DND-41 (cell line): ENCODE data around the gene SALL1.

Source experiments
- ATAC-seq: fragments of 200-7000 bp; cut with Tn5 transposase; 3 replicates; pipeline ENCODE4 v1.9.1; 2021; ENCODE audit warnings: low read depth; ENCODE audit not compliant: insufficient read depth
- DNase-seq: peaks from one replicate; pipeline ENCODE4 v3.0.0-alpha.2; 2020
- H2AFZ ChIP-seq: 2 replicates; pipeline ENCODE4 v1.6.0; 2012; ENCODE audit warnings: low read depth, low read length
- H3K27ac ChIP-seq: 2 replicates; pipeline ENCODE4 v1.5.1; 2012; ENCODE audit warnings: low read length, inconsistent platforms
- H3K27me3 ChIP-seq: fragments of 200-600 bp; sonication (generic); 2 replicates; pipeline ENCODE4 v1.6.0; 2012; ENCODE audit warnings: low read length, mild to moderate bottlenecking, inconsistent platforms; ENCODE audit not compliant: insufficient read depth, poor library complexity
- H3K36me3 ChIP-seq: 2 replicates; pipeline ENCODE4 v1.5.1; 2012; ENCODE audit warnings: low read length, inconsistent platforms; ENCODE audit not compliant: insufficient read depth
- H3K4me1 ChIP-seq: 2 replicates; pipeline ENCODE4 v1.5.1; 2012; ENCODE audit warnings: mild to moderate bottlenecking, low read length; ENCODE audit not compliant: insufficient read depth
- H3K4me2 ChIP-seq: 2 replicates; pipeline ENCODE4 v1.6.0; 2012; ENCODE audit warnings: mild to moderate bottlenecking, moderate library complexity, low read length, inconsistent platforms; ENCODE audit not compliant: insufficient read depth
- H3K4me3 ChIP-seq, 2 experiments: fragments of 200-600 bp in 1 of 2; shearing (Covaris generic) in 1 of 2; 2 replicates each; pipeline ENCODE4 v1.5.1; 2012 to 2016; ENCODE audit warnings: inconsistent platforms in 2 of 2, low read length in 2 of 2, mild to moderate bottlenecking in 2 of 2, low read depth in 1 of 2, moderate library complexity in 1 of 2
- H3K79me2 ChIP-seq: 2 replicates; pipeline ENCODE4 v1.6.0; 2012; ENCODE audit warnings: low read length, inconsistent platforms; ENCODE audit not compliant: insufficient read depth
- H3K9ac ChIP-seq: 2 replicates; pipeline ENCODE4 v1.6.0; 2012; ENCODE audit warnings: low read depth, mild to moderate bottlenecking, inconsistent platforms, low read length, moderate library complexity
- H3K9me3 ChIP-seq: 2 replicates; pipeline ENCODE4 v1.5.1; 2012; ENCODE audit warnings: low read length, moderate library complexity, mild to moderate bottlenecking, inconsistent platforms; ENCODE audit not compliant: insufficient read depth, severe bottlenecking
- H4K20me1 ChIP-seq: 2 replicates; pipeline ENCODE4 v1.6.0; 2012; ENCODE audit warnings: low read length; ENCODE audit not compliant: insufficient read depth
- EZH2 ChIP-seq: IDR thresholded peaks from 3 replicates; pipeline ENCODE4 v1.6.1; 2012; ENCODE audit warnings: borderline replicate concordance, low read depth, mild to moderate bottlenecking, moderate library complexity, low read length, inconsistent platforms; ENCODE audit not compliant: severe bottlenecking
- TF ChIP-seq, protein P1 (sequence below): IDR thresholded peaks from 2 replicates; pipeline ENCODE4 v1.5.1; 2012; ENCODE audit warnings: borderline replicate concordance, low read length, moderate library complexity, mild to moderate bottlenecking; ENCODE audit not compliant: poor library complexity, severe bottlenecking; ENCODE audit errors: extremely low read depth

SALL1 gene

DNA sequence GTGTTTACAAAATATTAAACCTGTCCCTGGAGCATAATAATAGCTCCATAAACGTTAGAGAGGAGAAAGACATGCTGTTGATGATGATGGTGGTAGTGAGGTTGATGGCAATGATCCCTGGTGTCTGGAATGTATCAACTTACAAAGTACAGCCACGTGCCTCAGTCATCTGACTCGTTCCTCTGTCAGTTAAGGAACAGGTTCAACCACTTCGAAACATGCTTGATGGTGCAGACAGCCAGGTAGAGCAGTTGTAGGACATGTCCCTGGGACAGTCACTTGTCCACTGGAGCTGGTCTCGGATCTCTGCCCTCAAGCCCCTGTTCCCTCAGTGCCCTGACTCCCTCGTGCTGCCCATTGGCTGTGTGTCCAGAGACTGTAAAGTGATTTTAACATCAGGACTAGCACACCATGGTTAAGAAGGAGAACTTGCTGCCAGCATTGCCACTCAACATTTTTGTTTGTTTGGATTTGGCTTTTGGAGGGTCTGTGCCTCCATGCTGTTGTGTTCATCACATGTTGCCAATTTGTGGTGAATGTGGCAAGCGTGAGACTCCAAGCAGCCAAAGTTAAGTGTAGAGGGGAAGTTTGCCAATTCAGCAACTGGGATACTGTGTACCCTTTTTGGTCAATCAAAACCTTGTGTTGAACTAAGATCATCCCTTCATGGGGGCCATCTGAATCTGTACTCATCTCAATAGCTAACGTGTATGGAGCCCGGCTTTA, 16.3 kb upstream of the SALL1 start:
- DNase-seq, result no peak
- H3K27me3 ChIP-seq, result no peaks in the 10 kb centered on the region
- TF ChIP-seq, protein P1, sequence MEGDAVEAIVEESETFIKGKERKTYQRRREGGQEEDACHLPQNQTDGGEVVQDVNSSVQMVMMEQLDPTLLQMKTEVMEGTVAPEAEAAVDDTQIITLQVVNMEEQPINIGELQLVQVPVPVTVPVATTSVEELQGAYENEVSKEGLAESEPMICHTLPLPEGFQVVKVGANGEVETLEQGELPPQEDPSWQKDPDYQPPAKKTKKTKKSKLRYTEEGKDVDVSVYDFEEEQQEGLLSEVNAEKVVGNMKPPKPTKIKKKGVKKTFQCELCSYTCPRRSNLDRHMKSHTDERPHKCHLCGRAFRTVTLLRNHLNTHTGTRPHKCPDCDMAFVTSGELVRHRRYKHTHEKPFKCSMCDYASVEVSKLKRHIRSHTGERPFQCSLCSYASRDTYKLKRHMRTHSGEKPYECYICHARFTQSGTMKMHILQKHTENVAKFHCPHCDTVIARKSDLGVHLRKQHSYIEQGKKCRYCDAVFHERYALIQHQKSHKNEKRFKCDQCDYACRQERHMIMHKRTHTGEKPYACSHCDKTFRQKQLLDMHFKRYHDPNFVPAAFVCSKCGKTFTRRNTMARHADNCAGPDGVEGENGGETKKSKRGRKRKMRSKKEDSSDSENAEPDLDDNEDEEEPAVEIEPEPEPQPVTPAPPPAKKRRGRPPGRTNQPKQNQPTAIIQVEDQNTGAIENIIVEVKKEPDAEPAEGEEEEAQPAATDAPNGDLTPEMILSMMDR, result no peak
- no peak for TF ChIP-seq EZH2
- no peaks in the 10 kb centered on the region for H3K4me1 ChIP-seq
- no peaks in the 10 kb centered on the region for H4K20me1 ChIP-seq
- no peak overlapping the region for H3K9ac ChIP-seq
- H3K36me3 ChIP-seq, result no peaks in the 10 kb centered on the region
- H3K79me2 ChIP-seq, result no peaks in the 10 kb centered on the region
- no peak overlapping the region for H3K4me3 ChIP-seq
- ATAC-seq, result no peak
- H3K4me2 ChIP-seq, result no peak overlapping the region
- no peak overlapping the region for H2AFZ ChIP-seq
- no peaks in the 10 kb centered on the region for H3K9me3 ChIP-seq
- no peak overlapping the region for H3K27ac ChIP-seq

DNA sequence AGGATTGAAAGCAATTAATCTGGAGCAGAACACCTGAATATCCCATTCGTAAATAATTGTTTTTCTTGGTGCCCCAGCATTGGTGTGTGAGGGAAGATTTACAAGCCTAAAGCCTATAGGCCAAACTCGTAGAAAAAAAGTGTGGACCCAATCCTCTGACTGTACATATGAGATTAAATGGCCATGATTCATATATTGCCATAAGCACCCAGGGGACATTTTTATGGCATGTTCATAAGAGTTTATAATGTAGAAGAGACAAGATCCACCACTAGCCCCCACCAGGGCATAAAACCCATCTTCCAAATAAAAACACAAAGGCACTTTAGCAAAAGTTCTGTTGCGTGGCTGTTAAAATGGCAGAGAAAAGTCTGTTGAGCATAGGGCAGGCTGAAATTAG, 15.5 kb upstream of the SALL1 start:
- Histone ChIP-seq H3K4me2 (no peak overlapping the region), H4K20me1 (no peaks in the 10 kb centered on the region), H3K9ac (no peak overlapping the region), H3K27ac (no peak overlapping the region), H3K27me3 (no peaks in the 10 kb centered on the region), H3K79me2 (no peaks in the 10 kb centered on the region), H3K4me1 (no peaks in the 10 kb centered on the region), H3K9me3 (no peaks in the 10 kb centered on the region), H2AFZ (no peak overlapping the region), H3K4me3 (no peak overlapping the region), H3K36me3 (no peaks in the 10 kb centered on the region)
- no peak for TF ChIP-seq EZH2
- TF ChIP-seq, protein P1, result no peak
- DNase-seq (no peak), ATAC-seq (no peak)

DNA sequence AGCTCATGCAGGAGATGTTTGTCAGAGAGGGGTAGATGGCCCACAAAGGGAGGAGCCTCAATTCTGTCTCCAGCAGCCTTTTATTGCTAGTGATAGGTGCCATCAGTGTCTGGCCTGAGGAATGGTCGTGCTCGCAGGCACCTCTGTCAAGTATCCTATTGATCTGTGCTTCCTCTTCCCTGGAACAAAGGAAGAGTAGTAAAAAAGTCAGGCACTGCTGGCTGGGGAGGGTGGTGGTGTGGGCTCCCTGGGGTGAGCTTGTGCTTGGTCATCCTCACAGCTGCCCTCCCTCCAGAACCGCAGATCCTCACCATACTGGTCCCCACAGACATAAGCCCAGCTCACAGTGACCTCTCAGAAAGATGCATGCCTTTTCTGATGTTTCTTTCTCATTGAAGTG, 15.0 kb upstream of the SALL1 start:
- Histone ChIP-seq H3K4me2 (no peak overlapping the region), H2AFZ (no peak overlapping the region), H3K9me3 (no peaks in the 10 kb centered on the region), H4K20me1 (no peaks in the 10 kb centered on the region), H3K27ac (no peak overlapping the region), H3K4me3 (no peak overlapping the region), H3K36me3 (no peaks in the 10 kb centered on the region), H3K27me3 (no peaks in the 10 kb centered on the region), H3K9ac (no peak overlapping the region), H3K4me1 (peaks cover 2% of the 10 kb centered on the region; the same call in 1 of the 2 replicates), H3K79me2 (no peaks in the 10 kb centered on the region)
- no peak for TF ChIP-seq EZH2
- TF ChIP-seq, protein P1, result no peak
- DNase-seq (no peak), ATAC-seq (no peak)

DNA sequence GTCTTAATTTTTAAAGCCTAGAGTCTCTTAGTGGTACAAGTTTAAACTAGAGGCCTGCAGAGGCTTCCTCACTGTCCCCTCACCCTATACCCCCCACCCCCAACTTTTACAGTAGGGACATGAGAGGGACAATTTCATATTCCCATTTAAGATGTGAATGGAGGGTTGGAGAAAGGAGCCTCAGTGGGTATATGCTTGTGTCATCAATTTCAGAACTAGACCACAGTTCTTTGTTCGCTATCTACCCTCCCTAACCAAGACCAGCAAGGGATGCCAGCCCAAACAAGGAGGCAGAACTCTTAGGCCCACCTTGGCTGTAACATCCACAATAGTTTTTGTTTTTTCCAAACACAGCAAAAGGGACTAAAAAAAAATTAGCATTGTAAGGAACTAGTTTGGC, 14.0 kb upstream of the SALL1 start:
- H3K27ac ChIP-seq, result no peak overlapping the region
- no peaks in the 10 kb centered on the region for H3K36me3 ChIP-seq
- no peaks in the 10 kb centered on the region for H3K79me2 ChIP-seq
- no peak overlapping the region for H3K4me3 ChIP-seq
- H3K4me2 ChIP-seq, result no peak overlapping the region
- H3K9me3 ChIP-seq, result no peaks in the 10 kb centered on the region
- H3K9ac ChIP-seq, result no peak overlapping the region
- no peaks in the 10 kb centered on the region for H4K20me1 ChIP-seq
- no peaks in the 10 kb centered on the region for H3K27me3 ChIP-seq
- DNase-seq, result no peak
- H2AFZ ChIP-seq, result no peak overlapping the region
- TF ChIP-seq EZH2, result no peak
- peaks cover 4% of the 10 kb centered on the region; the same call in 1 of the 2 replicates for H3K4me1 ChIP-seq
- no peak for ATAC-seq
